GM19240 (cell line): ENCODE results near the gene MTMR2.
A peak's percentile ranks its signal among the peaks of the same experiment; 100 is the strongest.

Source experiments
- DNase-seq: peaks from one replicate; pipeline ENCODE4 v3.0.0; 2011; ENCODE audit warnings: low spot score; ENCODE audit not compliant: insufficient read length

MTMR2 gene

DNA sequence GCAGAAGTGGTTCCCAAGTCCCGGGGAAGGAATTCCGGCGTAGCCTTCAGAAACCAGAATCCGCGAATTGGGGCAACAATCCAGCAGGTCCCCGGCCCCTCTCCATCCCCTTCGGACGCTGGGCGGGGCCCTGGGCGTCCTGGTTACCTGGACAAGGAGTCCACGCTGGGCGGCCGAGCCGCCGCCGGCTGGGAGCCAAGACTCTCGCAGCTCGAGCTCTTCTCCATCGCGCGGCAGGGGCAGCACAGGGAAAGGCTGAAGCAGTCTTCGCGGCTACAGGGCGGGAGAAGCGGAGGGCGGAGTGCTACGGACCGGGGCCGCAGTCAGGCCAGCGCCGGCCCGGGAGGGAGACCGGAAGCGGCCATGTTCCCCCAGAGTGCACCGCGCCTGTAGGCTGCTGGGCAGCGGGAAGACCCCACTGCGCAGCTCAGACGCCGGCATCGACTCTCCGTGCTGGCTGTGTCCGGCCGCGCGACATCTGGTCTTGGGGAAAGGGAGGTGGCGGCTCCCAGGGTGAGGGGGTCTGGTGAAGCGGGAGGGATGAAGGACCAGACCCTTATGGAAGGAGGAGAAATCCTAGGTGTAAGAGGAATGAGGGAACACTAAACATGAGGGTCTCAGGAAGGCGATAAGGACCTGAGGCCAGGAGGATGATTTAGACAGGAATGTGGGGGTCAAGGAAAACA lies at the start of gene MTMR2:
MTMR2 (minus strand) TSS at position 380 of the 686 bp plus-strand sequence; CDS start at position 227, 153 bp downstream.
- DNase-seq = peak; percentile 35

DNA sequence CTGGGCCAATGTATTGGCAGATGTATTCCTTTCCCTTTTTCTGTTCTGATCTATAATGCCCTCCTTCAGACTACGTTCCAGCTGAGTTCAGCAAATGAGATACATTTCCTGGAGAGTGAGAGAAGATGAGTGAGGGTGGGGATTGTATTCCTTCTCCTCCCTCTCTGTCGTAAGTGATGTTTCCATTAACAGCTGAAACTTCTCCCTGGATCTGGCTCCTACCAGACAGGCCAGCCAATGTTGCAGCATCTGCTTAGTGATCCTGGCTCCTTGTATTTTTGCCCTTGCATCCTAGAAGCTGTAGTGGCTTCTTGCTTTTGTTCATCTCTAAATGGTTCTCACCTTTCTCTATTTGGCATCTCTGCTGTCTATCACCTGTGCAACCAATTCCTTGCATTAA lies 48.2 kb upstream of the MTMR2 start:
- DNase-seq = no peak

DNA sequence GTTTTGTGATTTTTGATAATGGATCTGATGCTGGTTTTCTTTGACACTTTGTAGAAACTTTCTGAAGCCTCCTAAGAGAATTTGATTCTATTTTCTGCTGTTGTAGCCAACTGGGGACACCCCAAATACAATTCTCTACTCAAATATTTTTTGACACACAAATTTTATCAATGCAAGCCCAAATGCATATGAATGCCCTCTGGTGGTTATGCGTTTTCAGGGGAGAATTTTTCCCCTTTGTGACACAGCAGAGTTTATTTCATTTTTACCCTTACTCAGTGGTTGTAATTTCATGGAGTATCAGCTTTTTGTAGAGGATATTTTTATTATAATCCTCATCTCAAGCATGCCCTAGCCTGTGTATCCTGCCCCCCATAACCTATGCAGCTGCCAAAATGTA lies 44.7 kb upstream of the MTMR2 start:
- DNase-seq = no peak

DNA sequence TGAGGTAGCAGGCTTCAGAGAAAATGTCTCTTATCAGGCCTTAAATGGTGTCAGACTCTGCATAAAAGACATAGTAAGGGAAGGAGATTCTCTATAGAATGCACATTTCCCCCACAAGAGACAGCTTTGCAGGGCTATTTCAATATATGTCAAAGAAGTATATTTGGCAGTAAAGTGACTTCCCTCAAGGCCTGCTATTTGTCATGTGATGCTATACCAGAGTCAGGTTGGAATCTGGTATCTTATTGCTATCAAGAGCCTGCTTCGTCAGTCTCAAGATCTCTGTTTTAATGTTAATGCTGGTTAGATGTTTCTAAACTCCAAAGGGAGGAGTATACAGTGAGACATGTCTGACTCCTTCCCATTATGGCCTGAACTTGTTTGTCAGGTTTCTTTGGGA lies 40.4 kb upstream of the MTMR2 start:
- no peak for DNase-seq

DNA sequence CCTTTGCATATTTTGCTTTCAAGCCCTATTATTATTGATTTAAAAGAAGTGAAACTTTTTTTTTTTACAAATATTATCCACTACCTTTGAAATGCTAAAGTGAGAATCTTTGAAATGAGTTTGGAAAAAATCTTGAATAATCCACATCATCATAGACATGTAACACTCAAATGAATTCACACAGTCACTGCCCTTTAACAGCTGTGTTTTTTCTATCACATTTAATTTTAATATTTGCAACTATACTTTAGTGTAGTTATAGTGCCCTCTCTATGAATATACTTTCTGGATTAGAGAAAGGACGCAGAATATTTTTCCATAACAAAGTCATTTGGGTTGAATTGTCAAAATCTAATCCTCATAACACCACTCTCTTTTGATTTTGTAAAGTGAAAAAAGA lies 37.9 kb upstream of the MTMR2 start:
- no peak for DNase-seq

DNA sequence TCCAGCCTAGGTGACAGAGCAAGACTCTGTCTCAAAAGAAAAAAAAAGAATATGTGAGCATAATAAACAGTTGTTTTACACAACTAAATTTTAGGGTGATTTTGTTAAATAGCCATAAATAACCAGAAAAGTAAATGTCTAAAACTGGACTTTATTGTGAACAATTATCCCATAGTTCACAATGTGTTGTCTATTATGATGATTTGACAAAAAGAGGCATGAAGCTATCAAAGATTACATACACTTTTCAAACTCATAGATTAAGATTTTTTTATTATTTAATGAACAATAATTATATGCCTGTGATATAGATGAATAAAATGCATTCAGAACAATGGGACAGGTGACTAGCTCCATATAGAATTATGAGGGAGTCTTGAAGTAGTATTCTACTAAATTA lies 27.0 kb upstream of the MTMR2 start:
- DNase-seq = no peak

DNA sequence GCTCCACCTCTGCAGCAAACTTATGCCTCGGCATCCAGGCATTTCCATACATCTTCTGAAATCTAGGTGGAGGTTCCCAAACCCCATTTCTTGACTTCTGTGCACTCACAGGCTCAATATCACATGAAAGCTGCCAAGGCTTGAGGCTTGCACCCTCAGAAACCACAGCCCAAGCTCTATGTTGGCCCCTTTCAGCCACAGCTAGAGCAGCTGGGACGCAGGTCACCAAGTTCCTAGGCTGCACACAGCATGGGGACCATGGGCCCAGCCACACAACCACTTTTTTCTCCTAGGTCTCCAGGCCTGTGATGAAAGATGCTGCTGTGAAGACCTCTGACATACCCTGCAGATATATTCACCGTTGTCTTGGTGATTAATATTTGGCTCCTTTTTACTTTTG lies 24.7 kb upstream of the MTMR2 start:
- no peak for DNase-seq

DNA sequence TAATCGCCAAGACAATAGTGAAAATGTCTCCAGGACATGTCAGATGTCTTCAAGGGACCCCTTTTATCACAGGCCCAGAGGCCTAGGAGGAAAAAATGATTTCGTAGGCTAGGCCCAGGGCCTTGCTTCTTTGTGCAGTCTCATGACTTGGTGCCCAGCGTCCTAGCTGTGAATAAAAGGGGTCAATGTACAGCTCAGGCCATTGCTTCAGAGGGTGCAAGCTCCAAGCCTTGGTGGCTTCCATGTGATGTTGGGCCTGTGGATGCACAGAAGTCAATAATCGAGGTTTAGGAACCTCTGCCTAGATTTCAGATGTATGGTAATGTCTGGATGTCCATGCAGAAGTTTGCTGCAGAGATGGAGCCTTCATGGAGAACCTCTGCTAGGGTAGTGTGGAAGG lies 20.7 kb upstream of the MTMR2 start:
- DNase-seq = no peak

DNA sequence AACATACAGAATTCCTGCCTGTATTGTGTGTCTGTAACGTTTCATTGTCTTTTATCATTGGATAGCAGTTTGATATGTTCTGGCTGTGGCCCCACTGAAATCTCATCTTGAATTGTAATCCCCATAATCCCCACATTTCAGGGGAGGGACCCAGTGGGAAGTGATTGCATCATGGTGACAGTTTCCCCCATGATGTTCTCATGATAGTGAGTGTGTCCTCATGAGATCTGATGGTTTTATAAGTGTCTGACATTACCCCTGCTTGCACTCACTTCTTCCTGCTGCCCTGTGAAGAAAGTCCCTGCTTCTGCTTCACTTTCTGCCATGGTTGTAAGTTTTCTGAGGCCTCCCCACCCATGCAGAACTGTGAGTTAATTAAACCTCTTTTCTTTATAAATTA lies 19.6 kb upstream of the MTMR2 start:
- no peak for DNase-seq

DNA sequence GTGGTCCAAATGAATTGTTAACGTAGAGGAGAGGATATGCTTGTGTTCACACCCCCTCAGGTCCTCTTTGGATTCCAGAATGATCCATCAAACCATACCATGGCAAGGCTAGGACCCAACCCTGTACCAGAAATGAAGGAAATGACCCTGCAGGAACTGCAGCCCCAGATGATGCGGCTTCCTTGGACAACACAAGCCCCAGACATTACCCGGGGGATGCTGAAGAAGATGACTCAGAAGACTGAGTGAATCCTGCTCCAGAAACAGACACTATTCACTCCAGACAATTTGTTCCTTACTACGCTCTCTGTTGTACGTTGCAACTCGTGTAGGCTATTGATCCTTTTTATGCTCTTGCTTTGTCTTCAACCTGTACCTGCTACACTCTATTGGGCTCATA lies 15.2 kb upstream of the MTMR2 start:
- DNase-seq = no peak

DNA sequence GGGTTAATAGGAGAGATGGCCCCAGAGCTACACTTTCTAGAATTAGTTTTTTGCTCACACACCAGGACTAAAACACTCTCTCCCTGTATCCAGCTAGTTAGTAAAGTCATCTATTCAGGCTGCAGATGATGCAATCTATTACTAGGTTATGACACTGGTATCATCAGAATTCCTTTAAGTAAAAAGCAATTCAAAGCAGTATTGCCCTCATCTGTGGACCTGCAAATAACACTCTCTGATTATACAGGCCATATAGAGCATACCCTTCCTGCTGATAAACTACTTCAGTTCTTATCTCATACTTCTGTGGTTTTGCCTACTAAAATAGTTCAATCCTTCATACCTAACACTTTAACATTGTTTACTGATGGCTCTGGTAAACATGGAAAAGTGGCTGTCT lies 13.5 kb upstream of the MTMR2 start:
- DNase-seq = no peak

DNA sequence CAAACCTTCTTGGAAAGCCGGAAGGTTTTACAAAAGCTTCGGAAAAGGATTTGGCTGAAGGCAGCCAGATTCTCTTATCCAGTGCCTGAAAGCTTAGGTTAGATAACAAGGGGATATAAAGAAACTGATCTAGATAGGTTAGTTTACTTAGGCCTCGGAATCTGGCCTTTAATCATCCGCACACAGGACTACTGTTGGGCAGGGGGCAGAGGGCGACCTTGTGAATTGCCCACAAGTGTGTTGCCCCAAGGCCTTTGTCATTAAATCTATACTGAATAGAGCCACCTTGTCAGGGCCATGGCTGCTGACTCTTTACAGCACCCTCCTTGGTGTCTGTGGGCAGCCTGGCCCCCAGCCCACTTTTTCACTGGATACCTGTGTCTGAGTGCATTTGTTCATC lies 9.7 kb upstream of the MTMR2 start:
- DNase-seq = no peak

DNA sequence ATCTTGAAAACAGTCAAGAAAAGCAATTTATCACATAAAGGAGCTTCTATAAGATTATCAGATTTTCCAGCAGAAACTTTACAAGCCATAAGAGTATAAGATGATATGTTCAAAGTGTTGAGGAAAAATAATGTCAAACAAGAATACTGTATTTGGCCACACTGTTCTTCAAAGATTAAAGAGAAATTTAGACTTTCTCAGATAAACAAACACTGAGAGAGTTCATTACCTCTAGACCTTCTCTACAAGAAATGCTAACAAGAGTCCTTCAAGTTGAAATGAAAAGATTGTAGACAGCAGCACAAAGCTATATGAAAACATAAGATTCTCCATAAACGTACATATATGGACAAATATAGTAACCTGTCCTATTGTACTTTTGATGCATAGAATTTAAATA lies 8.0 kb upstream of the MTMR2 start:
- DNase-seq = no peak

DNA sequence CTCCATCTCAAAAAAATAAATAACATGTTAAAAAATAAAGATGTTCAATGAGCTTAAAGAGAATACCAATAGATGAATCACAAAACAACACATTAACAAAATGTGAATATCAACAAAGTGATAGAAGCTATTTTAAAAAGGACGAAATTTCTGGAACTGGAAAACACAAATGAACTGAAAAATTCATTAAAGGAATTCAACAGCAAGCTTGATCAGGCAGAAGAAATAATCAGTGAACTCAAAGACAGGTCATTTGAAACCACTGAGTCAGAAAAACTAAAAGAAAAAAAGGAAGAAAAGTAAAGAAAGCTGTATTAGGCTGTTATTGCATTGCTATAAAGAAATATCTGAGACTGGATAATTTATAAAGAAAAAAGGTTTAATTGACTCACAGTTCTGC lies 7.0 kb upstream of the MTMR2 start:
- DNase-seq = no peak

DNA sequence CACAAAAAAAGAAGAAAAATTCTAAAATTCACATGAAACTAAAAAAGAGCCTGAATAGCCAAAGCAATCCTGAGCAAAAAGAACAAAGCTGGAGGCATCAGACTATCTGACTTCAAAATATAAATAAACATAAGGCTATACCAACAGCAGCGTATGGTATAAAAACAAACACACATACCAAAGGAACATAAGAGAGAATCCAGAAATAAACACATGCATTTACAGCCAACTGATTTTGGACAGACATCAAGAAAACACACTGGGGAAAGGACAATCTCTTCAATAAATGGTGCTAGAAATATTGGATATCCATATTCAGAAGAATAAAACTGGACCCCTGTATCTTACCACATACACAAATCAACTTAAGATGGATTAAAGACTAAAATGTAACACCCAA lies 2.8 kb upstream of the MTMR2 start:
- DNase-seq = no peak

DNA sequence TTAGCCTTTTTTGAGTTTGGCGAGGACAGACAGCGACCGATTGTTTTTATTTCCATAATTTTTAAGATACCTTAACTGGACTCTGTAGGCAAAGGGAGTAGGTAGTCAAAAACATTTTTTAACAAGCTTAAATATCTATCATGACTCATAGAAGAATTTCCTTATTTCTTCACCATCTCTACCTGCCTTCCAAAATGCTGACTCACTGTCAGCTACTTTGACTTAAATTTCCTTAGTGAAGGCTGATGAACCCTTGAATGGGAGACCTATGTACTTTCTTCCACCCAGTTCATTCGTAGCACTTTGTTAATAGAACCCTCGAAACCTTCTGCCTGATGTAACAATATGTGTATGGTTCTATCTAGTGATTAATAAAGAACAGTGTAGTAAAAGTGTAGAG lies 1.1 kb upstream of the MTMR2 start:
- DNase-seq = no peak

DNA sequence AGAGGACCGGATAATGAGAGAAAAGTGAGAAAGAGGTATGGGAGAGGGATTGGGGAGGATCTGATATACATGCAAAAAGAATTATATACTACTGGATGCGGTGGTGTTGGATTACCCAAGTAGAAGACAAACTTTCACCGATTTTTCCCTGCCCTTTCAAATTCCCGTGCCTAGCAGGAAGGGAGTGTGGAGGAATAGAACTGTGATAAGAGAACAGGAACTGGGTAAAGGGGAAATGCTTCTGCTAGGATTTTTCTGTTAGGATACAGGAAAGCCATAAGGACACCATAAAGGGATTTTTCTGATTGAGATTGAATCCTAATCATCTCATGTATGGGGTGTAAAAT lies 480 bp upstream of the MTMR2 start:
- no peak for DNase-seq

DNA sequence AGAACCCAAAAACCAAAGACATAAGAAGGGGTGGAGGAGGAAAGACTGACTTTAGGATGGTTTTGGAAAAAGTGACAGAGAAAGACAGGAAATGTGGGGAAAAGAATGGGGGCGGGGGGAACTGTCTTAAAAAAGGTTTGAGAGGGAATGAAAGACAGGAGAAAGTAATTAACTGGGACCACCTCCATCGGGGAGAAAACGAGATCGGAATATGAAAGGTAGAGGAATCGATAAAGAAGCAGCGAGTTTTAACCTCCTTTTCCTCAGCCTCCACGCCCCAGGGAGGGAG lies 524 bp downstream of the MTMR2 start:
- DNase-seq = no peak

DNA sequence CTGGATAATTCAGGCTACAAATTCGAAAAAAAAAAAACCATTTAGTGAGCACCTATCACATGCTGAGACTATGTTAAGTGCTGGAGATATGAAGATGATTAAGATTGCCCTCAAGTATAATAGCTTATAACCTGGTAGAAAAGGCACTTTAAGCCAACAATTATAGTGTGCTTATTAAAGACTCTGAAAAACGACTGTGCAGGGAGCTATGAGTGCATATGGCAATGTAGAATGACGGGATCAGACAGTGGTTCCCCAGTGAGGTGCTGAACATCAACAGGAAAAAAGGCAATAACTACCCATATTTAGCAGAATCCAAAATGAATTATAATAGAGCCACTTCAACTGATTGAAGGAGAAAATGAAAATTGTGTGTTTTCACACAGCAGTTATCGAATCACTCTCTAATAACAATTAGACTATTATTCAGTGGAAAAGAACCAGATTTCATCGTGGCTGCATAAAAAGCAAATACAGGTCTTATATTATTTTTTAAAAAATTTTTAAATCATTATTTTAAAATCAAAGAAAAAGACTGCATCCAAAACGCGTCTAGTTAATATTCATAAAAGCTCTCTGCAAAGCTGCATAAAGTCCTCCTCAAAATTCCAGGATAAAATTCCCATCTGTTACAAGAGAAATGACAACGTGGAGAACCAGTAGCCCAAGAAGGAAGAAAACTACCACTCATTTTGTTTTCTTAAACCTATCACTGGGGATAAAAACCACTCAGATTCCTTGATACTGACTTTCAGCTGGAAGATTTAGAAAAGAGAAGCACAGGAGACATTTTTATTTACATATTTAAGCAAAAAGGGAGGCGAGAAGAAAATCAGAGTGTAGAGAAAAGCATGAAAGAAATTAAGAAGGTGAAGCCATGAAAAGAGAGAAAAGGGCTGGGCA lies 1.1 kb downstream of the MTMR2 start:
- DNase-seq = no peak

DNA sequence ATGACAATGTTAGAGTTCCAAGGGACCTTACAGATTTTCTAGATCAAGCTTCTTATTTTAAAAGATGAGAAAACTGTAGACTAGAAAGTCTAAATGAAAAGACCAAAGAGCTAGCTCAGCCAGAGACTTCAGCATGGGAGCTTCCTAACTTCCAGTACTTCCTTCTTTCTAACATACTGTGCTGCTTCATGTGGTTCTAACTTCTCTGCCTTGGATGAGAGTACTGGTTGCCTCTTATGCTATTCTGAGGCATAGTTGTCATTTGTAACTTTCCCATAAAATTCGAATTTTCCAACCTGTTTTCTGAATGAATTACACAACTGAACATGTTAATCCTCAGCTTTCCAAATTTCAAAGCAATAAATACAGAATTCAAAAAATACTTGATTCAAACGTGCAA lies 1.8 kb downstream of the MTMR2 start:
- DNase-seq = no peak

DNA sequence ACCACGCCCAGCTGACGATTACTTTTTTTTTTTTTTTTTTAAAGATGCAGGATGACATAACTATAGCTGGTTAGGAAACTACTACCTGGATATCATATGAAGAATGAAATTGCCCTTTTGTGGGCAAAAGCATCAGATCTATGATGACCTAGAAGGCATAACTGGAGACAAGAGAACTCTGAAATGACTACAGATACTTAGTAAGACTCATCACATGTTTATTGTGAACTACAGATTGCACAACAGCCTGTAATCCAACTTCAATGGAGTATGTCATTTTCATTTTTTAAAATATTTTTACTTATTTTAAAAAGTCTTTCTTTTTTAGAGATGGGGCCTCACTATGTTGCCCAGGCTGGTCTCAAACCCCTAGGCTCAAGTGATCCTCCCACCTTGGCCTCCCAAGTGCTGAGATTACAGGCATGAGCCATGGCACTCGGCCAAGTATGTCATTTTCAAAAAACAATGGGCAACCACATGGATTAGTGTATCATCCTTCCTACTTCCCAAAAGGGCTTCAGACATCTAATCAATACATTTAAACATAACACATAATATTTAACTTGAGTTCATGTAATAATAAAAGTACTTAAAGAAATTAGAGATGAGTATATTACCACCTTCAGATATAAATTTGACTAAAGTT lies 3.3 kb downstream of the MTMR2 start:
- no peak for DNase-seq

DNA sequence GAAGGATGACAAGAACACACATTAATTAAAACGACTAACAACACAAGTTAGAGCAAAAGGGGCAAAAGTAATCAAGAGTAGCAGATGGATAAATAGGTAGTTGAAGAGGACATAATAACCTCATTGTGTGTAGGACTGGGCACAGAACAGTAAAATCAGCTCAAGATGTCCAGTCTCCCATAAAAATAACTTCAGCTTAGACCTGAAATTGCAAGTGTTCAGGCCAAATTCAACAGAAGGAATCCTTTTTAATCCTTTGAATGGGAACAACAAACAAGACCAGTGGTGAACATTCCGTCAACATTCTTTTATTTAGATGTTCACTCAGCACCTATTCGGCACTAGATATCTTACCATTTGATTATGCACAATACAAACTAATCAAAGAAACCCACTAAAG lies 4.4 kb downstream of the MTMR2 start:
- DNase-seq = no peak

DNA sequence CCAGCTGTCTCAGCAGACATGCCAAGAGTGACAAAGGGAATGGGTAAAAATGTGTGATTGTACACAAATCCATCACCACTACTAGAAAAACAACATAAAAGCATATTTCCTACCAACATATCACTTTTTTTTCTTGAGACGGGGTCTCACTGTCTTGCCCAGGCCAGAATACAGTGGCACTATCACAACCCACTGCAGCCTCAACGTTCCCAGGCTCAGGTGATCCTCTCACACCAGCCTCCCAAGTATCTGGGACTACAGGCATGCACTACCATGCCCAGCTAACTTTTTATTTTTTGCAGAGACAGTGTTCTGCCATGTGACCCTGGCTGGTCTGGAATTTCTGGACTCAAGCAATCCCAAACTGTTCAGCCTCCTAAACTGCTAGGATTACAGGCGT lies 5.2 kb downstream of the MTMR2 start:
- no peak for DNase-seq
